HepG2 (cell line): ENCODE results near the gene FAM117B. TPM values are rescaled to one million over a fixed set of nuclear protein-coding genes. Genes with fewer than 3 reads are reported as not detected.
A peak's percentile ranks its signal among the peaks of the same experiment; 100 is the strongest.

Experiments used
- EP300 ChIP-seq, 3 experiments: sonication (generic) in 1 of 3; formaldehyde crosslinking in 1 of 3; IDR thresholded peaks; 2 replicates each; pipeline versions ENCODE4 v1.5.1 to v1.6.1; 2011 to 2020; ENCODE audit warnings: low read depth in 2 of 3, low read length in 2 of 3, borderline replicate concordance in 1 of 3, improper control_type of control experiment in 1 of 3, mild to moderate bottlenecking in 1 of 3, missing genetic modification reagents in 1 of 3, moderate library complexity in 1 of 3
- FOSL2 ChIP-seq: sonication (generic); formaldehyde crosslinking; IDR thresholded peaks from 2 replicates; pipeline ENCODE4 v1.4.0; 2020; ENCODE audit warnings: missing genetic modification reagents
- HNRNPLL ChIP-seq: fragments of 200-400 bp; formaldehyde crosslinking; IDR thresholded peaks from 2 replicates; pipeline ENCODE4 v1.6.1; 2017; ENCODE audit warnings: mild to moderate bottlenecking, low read depth, low read length; ENCODE audit not compliant: poor library complexity, severe bottlenecking
- SALL2 ChIP-seq: sonication (generic); formaldehyde crosslinking; IDR thresholded peaks from 2 replicates; pipeline ENCODE4 v1.8.1; 2023; ENCODE audit warnings: mild to moderate bottlenecking, missing genetic modification reagents, inconsistent platforms
- SMAD9 ChIP-seq: sonication (generic); formaldehyde crosslinking; IDR thresholded peaks from 2 replicates; pipeline ENCODE4 v1.5.1; 2020; ENCODE audit warnings: mild to moderate bottlenecking, missing genetic modification reagents
- SP140L ChIP-seq: sonication (generic); formaldehyde crosslinking; IDR thresholded peaks from 2 replicates; pipeline ENCODE4 v1.4.0; 2020; ENCODE audit warnings: missing genetic modification reagents, borderline replicate concordance
- TOE1 ChIP-seq: sonication (generic); formaldehyde crosslinking; IDR thresholded peaks from 2 replicates; pipeline ENCODE4 v1.4.0; 2020; ENCODE audit warnings: mild to moderate bottlenecking, missing genetic modification reagents
- ZFP90 ChIP-seq: sonication (generic); formaldehyde crosslinking; IDR thresholded peaks from 2 replicates; pipeline ENCODE4 v1.8.0; 2022; ENCODE audit warnings: missing genetic modification reagents, mild to moderate bottlenecking, inconsistent platforms, borderline replicate concordance
- ZNF136 ChIP-seq: sonication (generic); formaldehyde crosslinking; IDR thresholded peaks from 2 replicates; pipeline ENCODE4 v1.8.1; 2022; ENCODE audit warnings: low read depth, mild to moderate bottlenecking, moderate library complexity, missing genetic modification reagents
- ZNF33B ChIP-seq: sonication (generic); formaldehyde crosslinking; IDR thresholded peaks from 2 replicates; pipeline ENCODE4 v1.5.1; 2020; ENCODE audit warnings: mild to moderate bottlenecking, missing genetic modification reagents
- ZNF616 ChIP-seq: sonication (generic); formaldehyde crosslinking; IDR thresholded peaks from 2 replicates; pipeline ENCODE4 v1.5.0; 2020; ENCODE audit warnings: low read depth, mild to moderate bottlenecking, missing genetic modification reagents
- ZNF773 ChIP-seq: sonication (generic); formaldehyde crosslinking; IDR thresholded peaks from 2 replicates; pipeline ENCODE4 v1.4.0; 2020; ENCODE audit warnings: missing genetic modification reagents, borderline replicate concordance
- ZNF800 ChIP-seq: sonication (generic); formaldehyde crosslinking; IDR thresholded peaks from 2 replicates; pipeline ENCODE4 v1.4.0; 2020; ENCODE audit warnings: missing genetic modification reagents
- ZSCAN22 ChIP-seq: sonication (generic); formaldehyde crosslinking; IDR thresholded peaks from 2 replicates; pipeline ENCODE4 v1.4.0; 2020; ENCODE audit warnings: mild to moderate bottlenecking, missing genetic modification reagents
- polyA plus RNA-seq, 8 experiments: library from polyadenylated mRNA; depleted of rRNA in 3 of 8; stranded (reverse) in 7 of 8; unstranded in 1 of 8; fragments of >200 nt; fragmentation: Illumina TruSeq in 4 of 8; extraction: Trizol in 4 of 8; gene quantifications; 2 replicates each; pipeline versions ENCODE4 v1.2.1 to v1.2.3, GENCODE V29; 2011 to 2016; ENCODE audit warnings: low read depth in 4 of 8, missing spikeins in 1 of 8, mixed read lengths in 1 of 8; ENCODE audit not compliant: insufficient read depth in 1 of 8
- total RNA-seq, 5 experiments: library from RNA; depleted of rRNA; stranded (reverse); fragments of >200 nt; fragmentation: Illumina TruSeq; extraction: Trizol; gene quantifications; 2 replicates each; pipeline ENCODE4 v1.2.3, GENCODE V29; 2016; ENCODE audit warnings: low read depth in 1 of 5
- TF ChIP-seq, protein P1 (sequence below): sonication (generic); formaldehyde crosslinking; IDR thresholded peaks from 2 replicates; pipeline ENCODE4 v1.4.0; 2020; ENCODE audit warnings: mild to moderate bottlenecking, missing genetic modification reagents
- TF ChIP-seq, protein P2 (sequence below): sonication (generic); formaldehyde crosslinking; IDR thresholded peaks from 2 replicates; pipeline ENCODE4 v1.4.0; 2020; ENCODE audit warnings: mild to moderate bottlenecking, missing genetic modification reagents

Gene FAM117B
- total and polyA plus RNA-seq, 2 of the 13 experiments (the other 11 are each of a cell fraction or from before 2014, with no cell fraction given) = 5.8 to 11.0 TPM

DNA sequence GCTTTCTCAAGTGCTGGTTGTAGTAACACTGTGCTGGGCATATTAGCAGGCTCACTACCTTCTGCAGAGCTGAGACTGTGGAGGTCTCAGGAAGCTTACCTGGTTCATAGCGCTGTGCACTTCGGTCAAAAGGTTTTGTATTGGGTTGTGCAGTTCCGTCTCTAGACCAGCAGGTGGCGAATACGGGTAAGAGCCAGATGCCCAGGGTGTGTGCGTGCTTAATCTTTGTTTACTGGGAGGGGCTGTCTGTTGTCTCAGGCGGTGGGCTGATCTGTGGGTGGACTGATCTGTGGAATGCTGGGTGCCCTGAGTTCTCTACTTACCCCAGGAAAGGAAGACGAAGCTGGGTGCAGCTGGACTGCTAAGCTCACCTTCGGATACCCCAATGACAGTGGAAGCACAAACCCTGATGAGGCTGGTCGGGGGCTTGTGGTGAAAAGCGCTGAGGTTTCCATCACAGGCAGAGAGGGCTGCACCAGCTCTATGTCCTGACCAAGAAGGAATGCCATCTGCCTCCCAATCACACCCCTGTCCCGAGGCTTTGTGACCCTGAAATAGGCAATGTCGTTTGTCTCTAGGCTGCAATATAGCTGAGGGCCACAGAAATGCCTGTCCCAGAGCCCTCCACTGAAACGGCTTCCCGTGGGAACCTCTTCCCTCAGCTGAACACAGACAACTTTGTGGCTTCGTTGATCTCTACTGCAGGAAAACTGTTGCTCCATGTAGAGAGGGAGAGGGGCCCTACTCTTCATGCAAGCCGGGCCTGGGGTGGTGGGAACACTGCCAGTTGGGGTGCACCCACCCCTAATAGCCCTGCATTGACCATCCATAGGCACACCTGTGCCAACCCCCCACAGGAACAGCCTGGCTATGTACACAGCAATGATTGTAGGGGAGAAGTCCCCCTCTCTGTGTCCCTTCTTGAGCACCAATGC is 45.9 kb upstream of the FAM117B start (continued):
- TF ChIP-seq EP300 (IDR thresholded peaks at IDR 0.05; ENCODE audit: low read depth in 2 of 2, low read length in 2 of 2) = peak; percentile 43 to 44; a peak in 2 of 4 replicates
- TF ChIP-seq EP300 (CRISPR knock-in tag; IDR thresholded peaks at IDR 0.05; ENCODE audit: borderline replicate concordance) = peak; percentile 9; the same call in 1 of the 2 replicates
- no peak for TF ChIP-seq ZNF800 (CRISPR knock-in tag)
- peak; percentile 81; the same call in 1 of the 2 replicates for TF ChIP-seq ZNF33B
- TF ChIP-seq, protein P1, sequence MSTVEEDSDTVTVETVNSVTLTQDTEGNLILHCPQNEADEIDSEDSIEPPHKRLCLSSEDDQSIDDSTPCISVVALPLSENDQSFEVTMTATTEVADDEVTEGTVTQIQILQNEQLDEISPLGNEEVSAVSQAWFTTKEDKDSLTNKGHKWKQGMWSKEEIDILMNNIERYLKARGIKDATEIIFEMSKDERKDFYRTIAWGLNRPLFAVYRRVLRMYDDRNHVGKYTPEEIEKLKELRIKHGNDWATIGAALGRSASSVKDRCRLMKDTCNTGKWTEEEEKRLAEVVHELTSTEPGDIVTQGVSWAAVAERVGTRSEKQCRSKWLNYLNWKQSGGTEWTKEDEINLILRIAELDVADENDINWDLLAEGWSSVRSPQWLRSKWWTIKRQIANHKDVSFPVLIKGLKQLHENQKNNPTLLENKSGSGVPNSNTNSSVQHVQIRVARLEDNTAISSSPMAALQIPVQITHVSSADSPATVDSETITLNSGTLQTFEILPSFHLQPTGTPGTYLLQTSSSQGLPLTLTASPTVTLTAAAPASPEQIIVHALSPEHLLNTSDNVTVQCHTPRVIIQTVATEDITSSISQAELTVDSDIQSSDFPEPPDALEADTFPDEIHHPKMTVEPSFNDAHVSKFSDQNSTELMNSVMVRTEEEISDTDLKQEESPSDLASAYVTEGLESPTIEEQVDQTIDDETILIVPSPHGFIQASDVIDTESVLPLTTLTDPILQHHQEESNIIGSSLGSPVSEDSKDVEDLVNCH (CRISPR knock-in tag) = no peak
- no peak for TF ChIP-seq HNRNPLL
- no peak for TF ChIP-seq ZNF773 (CRISPR knock-in tag)
- peak; percentile 53; the same call in 1 of the 2 replicates for TF ChIP-seq SP140L (CRISPR knock-in tag)
- TF ChIP-seq ZFP90 (CRISPR knock-in tag) = no peak
- TF ChIP-seq, protein P2, sequence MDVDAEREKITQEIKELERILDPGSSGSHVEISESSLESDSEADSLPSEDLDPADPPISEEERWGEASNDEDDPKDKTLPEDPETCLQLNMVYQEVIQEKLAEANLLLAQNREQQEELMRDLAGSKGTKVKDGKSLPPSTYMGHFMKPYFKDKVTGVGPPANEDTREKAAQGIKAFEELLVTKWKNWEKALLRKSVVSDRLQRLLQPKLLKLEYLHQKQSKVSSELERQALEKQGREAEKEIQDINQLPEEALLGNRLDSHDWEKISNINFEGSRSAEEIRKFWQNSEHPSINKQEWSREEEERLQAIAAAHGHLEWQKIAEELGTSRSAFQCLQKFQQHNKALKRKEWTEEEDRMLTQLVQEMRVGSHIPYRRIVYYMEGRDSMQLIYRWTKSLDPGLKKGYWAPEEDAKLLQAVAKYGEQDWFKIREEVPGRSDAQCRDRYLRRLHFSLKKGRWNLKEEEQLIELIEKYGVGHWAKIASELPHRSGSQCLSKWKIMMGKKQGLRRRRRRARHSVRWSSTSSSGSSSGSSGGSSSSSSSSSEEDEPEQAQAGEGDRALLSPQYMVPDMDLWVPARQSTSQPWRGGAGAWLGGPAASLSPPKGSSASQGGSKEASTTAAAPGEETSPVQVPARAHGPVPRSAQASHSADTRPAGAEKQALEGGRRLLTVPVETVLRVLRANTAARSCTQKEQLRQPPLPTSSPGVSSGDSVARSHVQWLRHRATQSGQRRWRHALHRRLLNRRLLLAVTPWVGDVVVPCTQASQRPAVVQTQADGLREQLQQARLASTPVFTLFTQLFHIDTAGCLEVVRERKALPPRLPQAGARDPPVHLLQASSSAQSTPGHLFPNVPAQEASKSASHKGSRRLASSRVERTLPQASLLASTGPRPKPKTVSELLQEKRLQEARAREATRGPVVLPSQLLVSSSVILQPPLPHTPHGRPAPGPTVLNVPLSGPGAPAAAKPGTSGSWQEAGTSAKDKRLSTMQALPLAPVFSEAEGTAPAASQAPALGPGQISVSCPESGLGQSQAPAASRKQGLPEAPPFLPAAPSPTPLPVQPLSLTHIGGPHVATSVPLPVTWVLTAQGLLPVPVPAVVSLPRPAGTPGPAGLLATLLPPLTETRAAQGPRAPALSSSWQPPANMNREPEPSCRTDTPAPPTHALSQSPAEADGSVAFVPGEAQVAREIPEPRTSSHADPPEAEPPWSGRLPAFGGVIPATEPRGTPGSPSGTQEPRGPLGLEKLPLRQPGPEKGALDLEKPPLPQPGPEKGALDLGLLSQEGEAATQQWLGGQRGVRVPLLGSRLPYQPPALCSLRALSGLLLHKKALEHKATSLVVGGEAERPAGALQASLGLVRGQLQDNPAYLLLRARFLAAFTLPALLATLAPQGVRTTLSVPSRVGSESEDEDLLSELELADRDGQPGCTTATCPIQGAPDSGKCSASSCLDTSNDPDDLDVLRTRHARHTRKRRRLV (CRISPR knock-in tag) = no peak; the same call in 1 of the 2 replicates
- 0 out of 2 replicates have a peak, but pooled peaks have one; percentile 61 for TF ChIP-seq ZNF616
- peak; percentile 46 for TF ChIP-seq FOSL2 (CRISPR knock-in tag)
- no peak for TF ChIP-seq SALL2 (CRISPR knock-in tag)
- no peak for TF ChIP-seq ZSCAN22 (CRISPR knock-in tag)
- TF ChIP-seq ZNF136 = 0 out of 2 replicates have a peak, but pooled peaks have one; percentile 75
- TF ChIP-seq SMAD9 = peak; percentile 96
- no peak for TF ChIP-seq TOE1 (CRISPR knock-in tag)
